Mucosa of stomach (tissue), 1 donor: ENCODE measurements around the gene ANTKMT.
"Not testable (repeated sequence)": the region's sequence is repeated elsewhere in the genome, so short reads cannot be mapped to it uniquely, and the experiment has no call there.

ENCODE experiments used
- H3K27me3 ChIP-seq: one replicate; pipeline ENCODE4 v1.7.0; 2013; ENCODE audit warnings: mild to moderate bottlenecking, low read length; ENCODE audit not compliant: control insufficient read depth, insufficient read depth
- H3K36me3 ChIP-seq: one replicate; pipeline ENCODE4 v1.7.0; 2013; ENCODE audit warnings: low read length; ENCODE audit not compliant: control insufficient read depth, insufficient read depth
- H3K4me1 ChIP-seq: one replicate; pipeline ENCODE4 v1.7.0; 2013; ENCODE audit warnings: mild to moderate bottlenecking, low read length; ENCODE audit not compliant: control insufficient read depth, insufficient read depth
- H3K4me3 ChIP-seq: one replicate; pipeline ENCODE4 v1.7.0; 2013; ENCODE audit warnings: low read length
- H3K9ac ChIP-seq: one replicate; pipeline ENCODE4 v1.7.0; 2013; ENCODE audit warnings: mild to moderate bottlenecking, low read length, moderate library complexity
- H3K9me3 ChIP-seq: one replicate; pipeline ENCODE4 v1.7.0; 2013; ENCODE audit warnings: mild to moderate bottlenecking, low read length, moderate library complexity; ENCODE audit not compliant: control insufficient read depth
- donor health status: Pancreatic carcinoma.

The ANTKMT gene

GRCh38 chr16:706189-707061 is 14.5 kb upstream of the ANTKMT start:
- H3K4me1 ChIP-seq: peaks cover 4% of the 10 kb centered on the region
- no peaks in the 10 kb centered on the region for H3K9me3 ChIP-seq
- peaks cover 89% of the 10 kb centered on the region for H3K27me3 ChIP-seq
- H3K4me3 ChIP-seq: no peak overlapping the region
- H3K36me3 ChIP-seq: no peaks in the 10 kb centered on the region
- H3K9ac ChIP-seq: no peak overlapping the region

- no peaks in the 10 kb centered on the region for H3K36me3 ChIP-seq
- peaks cover 4% of the 10 kb centered on the region for H3K4me1 ChIP-seq
- H3K27me3 ChIP-seq: peaks cover 84% of the 10 kb centered on the region
Observed at GRCh38 chr16:707062-707538, 13.8 kb upstream of the ANTKMT start.

GRCh38 chr16:708019-708418 is 12.9 kb upstream of the ANTKMT start:
- no peak overlapping the region for H3K9ac ChIP-seq

More at GRCh38 chr16:707062-707538, 13.8 kb upstream of the ANTKMT start:
- no peak overlapping the region for H3K4me3 ChIP-seq
- H3K9ac ChIP-seq: no peak overlapping the region
- H3K9me3 ChIP-seq: no peaks in the 10 kb centered on the region

GRCh38 chr16:708959-709358 is 12.0 kb upstream of the ANTKMT start:
- peaks cover 4% of the 10 kb centered on the region for H3K4me1 ChIP-seq
- H3K9ac ChIP-seq: no peak overlapping the region
- H3K36me3 ChIP-seq: no peaks in the 10 kb centered on the region
- H3K9me3 ChIP-seq: no peaks in the 10 kb centered on the region
- peaks cover 70% of the 10 kb centered on the region for H3K27me3 ChIP-seq
- no peak overlapping the region for H3K4me3 ChIP-seq

More at GRCh38 chr16:708019-708418, 12.9 kb upstream of the ANTKMT start:
- Histone ChIP-seq H3K27me3 (peaks cover 75% of the 10 kb centered on the region), H3K4me3 (no peak overlapping the region), H3K4me1 (peaks cover 4% of the 10 kb centered on the region), H3K9me3 (no peaks in the 10 kb centered on the region), H3K36me3 (no peaks in the 10 kb centered on the region)

GRCh38 chr16:709566-710499 is 11.1 kb upstream of the ANTKMT start:
- no peak overlapping the region for H3K4me3 ChIP-seq
- no peaks in the 10 kb centered on the region for H3K36me3 ChIP-seq
- no peak overlapping the region for H3K9ac ChIP-seq
- H3K9me3 ChIP-seq: no peaks in the 10 kb centered on the region
- H3K4me1 ChIP-seq: peaks cover 8% of the 10 kb centered on the region
- peaks cover 67% of the 10 kb centered on the region for H3K27me3 ChIP-seq

- no peaks in the 10 kb centered on the region for H3K36me3 ChIP-seq
- H3K27me3 ChIP-seq: peaks cover 65% of the 10 kb centered on the region
- H3K4me1 ChIP-seq: peaks cover 8% of the 10 kb centered on the region
- H3K4me3 ChIP-seq: no peak overlapping the region
- H3K9ac ChIP-seq: no peak overlapping the region
- no peaks in the 10 kb centered on the region for H3K9me3 ChIP-seq
Observed at GRCh38 chr16:710500-711075, 10.4 kb upstream of the ANTKMT start.

- H3K36me3 ChIP-seq: no peaks in the 10 kb centered on the region
- H3K4me3 ChIP-seq: no peak overlapping the region
- peaks cover 13% of the 10 kb centered on the region for H3K4me1 ChIP-seq
- peaks cover 69% of the 10 kb centered on the region for H3K27me3 ChIP-seq
- H3K9me3 ChIP-seq: no peaks in the 10 kb centered on the region
- no peak overlapping the region for H3K9ac ChIP-seq
Observed at GRCh38 chr16:711084-711483, 9.9 kb upstream of the ANTKMT start.

- no peak overlapping the region for H3K9ac ChIP-seq
- H3K9me3 ChIP-seq: no peaks in the 10 kb centered on the region
- peaks cover 19% of the 10 kb centered on the region for H3K4me1 ChIP-seq
- H3K27me3 ChIP-seq: peaks cover 69% of the 10 kb centered on the region
- no peak overlapping the region for H3K4me3 ChIP-seq
- H3K36me3 ChIP-seq: no peaks in the 10 kb centered on the region
Observed at GRCh38 chr16:711548-712320, 9.2 kb upstream of the ANTKMT start.

- not testable (repeated sequence) for H3K4me3 ChIP-seq, H3K9me3 ChIP-seq, H3K36me3 ChIP-seq, H3K9ac ChIP-seq
- Histone ChIP-seq H3K27me3 (peaks cover 63% of the 10 kb centered on the region), H3K4me1 (peaks cover 16% of the 10 kb centered on the region)
Observed at GRCh38 chr16:712740-713250, 8.2 kb upstream of the ANTKMT start.

- peaks cover 50% of the 10 kb centered on the region for H3K27me3 ChIP-seq
Observed at GRCh38 chr16:714079-714478, 6.9 kb upstream of the ANTKMT start.

More at GRCh38 chr16:714079-714478, 6.9 kb upstream of the ANTKMT start:
- no peaks in the 10 kb centered on the region for H3K36me3 ChIP-seq
- no peak overlapping the region for H3K4me3 ChIP-seq
- no peaks in the 10 kb centered on the region for H3K9me3 ChIP-seq
- no peak overlapping the region for H3K9ac ChIP-seq
- H3K4me1 ChIP-seq: peaks cover 24% of the 10 kb centered on the region
